NCI-H2107 treated with DMSO at 0.1 percent for 48 hours (cell line): ENCODE results near the gene SYNE2.
"Not testable (repeated sequence)": the region's sequence is repeated elsewhere in the genome, so short reads cannot be mapped to it uniquely, and the experiment has no call there.

Source experiments
- DNase-seq: peaks from one replicate; lab custom pipeline; 2025; ENCODE audit not compliant: unreplicated experiment; lab: John Stamatoyannopoulos, UW

The SYNE2 gene, protein sequence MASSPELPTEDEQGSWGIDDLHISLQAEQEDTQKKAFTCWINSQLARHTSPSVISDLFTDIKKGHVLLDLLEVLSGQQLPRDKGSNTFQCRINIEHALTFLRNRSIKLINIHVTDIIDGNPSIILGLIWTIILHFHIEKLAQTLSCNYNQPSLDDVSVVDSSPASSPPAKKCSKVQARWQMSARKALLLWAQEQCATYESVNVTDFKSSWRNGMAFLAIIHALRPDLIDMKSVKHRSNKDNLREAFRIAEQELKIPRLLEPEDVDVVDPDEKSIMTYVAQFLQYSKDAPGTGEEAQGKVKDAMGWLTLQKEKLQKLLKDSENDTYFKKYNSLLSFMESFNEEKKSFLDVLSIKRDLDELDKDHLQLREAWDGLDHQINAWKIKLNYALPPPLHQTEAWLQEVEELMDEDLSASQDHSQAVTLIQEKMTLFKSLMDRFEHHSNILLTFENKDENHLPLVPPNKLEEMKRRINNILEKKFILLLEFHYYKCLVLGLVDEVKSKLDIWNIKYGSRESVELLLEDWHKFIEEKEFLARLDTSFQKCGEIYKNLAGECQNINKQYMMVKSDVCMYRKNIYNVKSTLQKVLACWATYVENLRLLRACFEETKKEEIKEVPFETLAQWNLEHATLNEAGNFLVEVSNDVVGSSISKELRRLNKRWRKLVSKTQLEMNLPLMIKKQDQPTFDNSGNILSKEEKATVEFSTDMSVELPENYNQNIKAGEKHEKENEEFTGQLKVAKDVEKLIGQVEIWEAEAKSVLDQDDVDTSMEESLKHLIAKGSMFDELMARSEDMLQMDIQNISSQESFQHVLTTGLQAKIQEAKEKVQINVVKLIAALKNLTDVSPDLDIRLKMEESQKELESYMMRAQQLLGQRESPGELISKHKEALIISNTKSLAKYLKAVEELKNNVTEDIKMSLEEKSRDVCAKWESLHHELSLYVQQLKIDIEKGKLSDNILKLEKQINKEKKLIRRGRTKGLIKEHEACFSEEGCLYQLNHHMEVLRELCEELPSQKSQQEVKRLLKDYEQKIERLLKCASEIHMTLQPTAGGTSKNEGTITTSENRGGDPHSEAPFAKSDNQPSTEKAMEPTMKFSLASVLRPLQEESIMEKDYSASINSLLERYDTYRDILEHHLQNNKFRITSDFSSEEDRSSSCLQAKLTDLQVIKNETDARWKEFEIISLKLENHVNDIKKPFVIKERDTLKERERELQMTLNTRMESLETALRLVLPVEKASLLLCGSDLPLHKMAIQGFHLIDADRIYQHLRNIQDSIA (N-terminal part only)

DNA sequence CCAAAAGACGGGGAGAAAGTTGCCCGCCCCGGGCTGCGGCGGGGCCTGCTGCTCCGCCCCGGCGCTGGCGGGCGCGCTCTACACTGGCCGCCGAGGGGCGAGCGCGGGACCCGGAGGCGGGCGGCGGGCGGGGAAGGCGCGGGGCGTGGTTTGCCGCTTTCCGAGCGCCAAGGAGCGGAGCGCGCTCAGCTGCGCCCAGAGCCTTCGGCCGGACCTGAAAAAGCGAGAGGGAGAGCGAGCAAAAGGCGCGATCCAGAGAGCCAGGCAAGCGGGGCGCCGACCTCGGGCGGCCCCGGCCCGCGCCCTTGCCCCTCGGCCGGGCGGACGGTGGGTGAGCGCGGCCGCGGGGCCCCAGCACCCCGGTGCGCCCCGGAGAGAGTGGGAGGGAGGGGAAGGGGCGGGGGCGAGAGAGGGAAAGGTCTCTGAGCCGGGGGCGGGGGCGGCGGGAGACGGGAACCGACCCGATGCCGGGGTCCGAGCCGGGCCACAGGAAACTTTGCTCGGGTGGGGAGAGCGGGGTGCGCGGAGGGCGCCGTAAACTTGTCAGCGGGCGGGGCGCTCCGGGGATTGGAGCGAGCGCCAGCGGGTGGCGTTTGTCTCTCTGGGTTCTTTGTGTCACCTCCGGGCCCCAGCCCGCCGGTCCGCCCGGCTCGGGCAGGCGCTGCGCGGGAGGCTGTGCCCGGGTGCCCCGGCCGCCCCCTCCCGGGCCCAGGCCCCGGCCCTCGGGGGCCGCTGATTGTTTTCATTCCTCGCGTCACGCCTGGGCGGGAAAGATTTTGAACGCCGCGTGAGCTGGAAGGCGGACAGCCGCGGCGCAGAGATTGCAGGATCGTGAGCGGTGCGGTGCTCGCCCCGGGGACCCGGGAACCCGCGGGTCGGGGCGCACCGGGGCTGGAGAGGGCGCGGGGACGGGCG lies at the start of gene SYNE2:
Gene SYNE2 (plus strand): TSS at position 188 of the 915 bp plus-strand sequence. CDS start 56,145 bp downstream, outside the sequence.
- peak; percentile 81 for DNase-seq

DNA sequence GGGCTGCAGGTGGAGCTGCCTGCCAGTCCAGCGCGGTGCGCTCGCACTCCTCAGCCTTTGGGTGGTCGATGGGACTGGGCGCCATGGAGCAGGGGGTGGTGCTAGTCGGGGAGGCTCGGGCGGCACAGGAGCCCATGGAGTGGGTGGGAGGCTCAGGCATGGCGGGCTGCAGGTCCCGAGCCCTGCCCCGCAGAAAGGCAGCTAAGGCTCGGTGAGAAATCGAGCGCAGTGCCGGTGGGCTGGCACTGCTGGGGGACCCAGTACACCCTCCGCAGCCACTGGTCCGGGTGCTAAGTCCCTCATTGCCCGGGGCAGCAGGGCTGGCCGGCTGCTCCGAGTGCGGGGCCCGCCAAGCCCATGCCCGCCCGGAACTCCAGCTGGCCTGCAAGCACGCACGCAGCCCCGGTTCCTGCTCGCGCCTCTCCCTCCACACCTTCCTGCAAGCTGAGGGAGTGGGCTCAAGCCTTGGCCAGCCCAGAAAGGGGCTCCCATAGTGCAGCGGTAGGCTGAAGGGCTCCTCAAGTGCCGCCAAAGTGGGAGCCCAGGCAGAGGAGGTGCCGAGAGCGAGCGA lies 49.5 kb upstream of the SYNE2 start:
- DNase-seq = not testable (repeated sequence)

DNA sequence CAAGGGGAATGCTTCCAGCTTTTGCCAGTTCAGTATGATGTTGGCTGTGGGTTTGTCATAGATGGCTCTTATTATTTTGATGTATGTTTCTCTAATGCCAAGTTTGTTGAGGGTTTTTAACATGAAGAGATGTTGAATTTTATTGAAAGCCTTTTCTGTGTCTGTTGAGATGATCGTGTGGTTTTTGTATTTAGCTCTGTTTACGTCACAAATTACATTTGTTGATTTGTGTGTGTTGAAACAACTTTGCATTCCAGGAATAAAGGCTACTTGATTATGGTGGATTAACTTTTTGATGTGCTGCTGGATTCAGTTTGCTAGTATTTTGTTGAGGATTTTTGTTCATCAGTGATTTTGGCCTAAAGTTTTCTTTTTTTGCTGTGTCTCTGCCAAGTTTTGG lies 46.7 kb upstream of the SYNE2 start:
- DNase-seq = not testable (repeated sequence)

- DNase-seq = not testable (repeated sequence)
Measured at GRCh38 chr14:63811692-63812091, 41.1 kb upstream of the SYNE2 start.

DNA sequence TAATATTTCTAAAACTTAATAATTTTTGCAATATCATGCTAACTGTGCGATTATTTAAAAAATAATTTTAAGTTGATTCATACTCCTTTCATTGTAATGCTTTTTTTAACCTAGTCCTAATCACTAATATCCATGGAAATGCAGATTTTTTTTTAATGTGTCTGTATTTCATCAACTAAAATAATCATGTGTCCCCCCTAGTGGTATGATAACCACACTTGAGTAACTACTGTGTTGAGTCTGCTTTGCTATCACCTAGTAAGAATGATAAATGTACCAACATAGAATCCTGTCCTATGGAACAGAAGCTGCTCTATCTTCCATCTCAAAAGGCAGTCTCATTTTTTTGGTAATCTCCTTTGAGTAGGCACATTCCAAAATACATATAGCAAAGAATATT lies 19.1 kb upstream of the SYNE2 start:
- DNase-seq = no peak

DNA sequence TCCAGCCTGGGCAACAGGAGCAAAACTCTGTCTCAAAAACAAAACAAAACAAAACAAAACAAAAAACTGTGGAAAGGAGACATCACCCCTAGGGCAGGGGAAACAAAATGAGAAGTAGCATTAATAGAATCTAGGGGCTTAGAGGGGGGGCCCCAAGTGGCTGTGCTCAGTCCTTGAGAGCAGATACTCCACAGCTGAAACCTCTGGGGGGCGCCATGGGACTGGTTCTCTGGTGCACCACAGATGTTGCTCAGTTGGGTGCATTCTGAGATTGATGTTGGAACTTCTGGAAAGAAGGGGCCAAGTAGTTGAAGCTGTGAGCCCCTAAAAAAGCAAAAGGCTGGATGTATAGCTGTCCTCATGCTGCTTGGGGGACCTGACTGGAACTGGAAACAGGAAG lies 11.8 kb upstream of the SYNE2 start:
- DNase-seq = no peak

DNA sequence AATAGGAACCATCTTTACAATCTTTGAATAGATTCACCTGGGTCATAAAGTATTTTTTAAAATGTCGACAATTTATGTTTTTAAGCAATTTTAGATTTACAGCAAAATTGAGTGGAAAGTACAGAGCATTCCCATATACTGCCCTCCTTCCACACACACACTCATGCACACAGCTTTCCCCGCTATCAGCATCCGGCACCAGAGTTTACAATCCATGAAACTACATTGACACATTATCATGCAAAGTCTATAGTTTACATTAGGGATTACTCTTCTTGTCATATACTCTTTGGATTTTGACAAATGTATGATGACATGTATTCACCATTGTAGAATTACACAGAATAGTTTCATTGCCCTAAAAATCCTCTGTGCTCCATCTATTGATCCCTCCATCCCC lies 9.0 kb upstream of the SYNE2 start:
- DNase-seq = no peak

DNA sequence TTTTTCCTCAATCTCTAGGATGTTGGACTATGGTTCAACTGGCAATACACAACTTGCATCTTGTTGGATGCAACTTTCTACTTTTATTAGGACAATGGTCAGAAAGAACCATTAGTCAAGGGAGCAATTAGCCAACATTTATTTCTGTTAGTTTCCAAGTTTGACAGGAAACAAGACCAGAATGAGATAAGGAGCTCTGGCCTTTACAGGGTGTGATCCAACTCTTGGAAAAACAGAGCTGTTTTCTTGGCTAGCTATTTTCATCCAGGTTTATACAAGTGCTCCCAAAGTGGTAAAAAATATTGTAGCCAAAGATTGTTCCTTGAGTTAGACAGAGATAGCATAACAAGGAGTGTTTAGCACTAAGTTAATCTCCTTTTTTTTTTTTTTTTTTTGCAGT lies 3.9 kb upstream of the SYNE2 start:
- DNase-seq = no peak

GRCh38 chr14:63852271-63852816 lies 460 bp upstream of the SYNE2 start:
- DNase-seq = peak; percentile 81

GRCh38 chr14:63853831-63854293 lies 1.1 kb downstream of the SYNE2 start:
- peak; percentile 78 for DNase-seq

DNA sequence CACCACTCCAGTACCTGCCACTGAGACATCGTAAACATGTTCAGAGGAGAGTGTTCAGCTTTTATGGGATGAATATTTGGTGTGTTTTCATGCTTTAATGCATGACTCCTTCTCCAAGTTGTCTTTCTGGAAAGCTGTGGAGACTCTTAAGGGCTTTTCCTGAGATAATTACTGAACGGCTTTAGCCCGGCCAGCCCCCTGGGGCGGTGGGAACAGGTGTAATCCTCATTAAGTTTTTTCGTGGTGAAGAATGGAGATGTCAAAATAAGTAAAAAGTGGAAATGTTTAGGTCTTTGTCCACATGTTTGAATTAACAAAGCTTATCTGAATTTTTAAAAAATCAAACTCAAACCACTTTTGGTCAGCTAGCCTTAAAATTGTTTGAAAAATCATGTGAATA lies 1.5 kb downstream of the SYNE2 start:
- DNase-seq = peak; percentile 78

- peak; percentile 30 for DNase-seq
Measured at GRCh38 chr14:63855281-63855680, 2.5 kb downstream of the SYNE2 start.

GRCh38 chr14:63857466-63858030 lies 4.7 kb downstream of the SYNE2 start:
- DNase-seq = peak; percentile 29

- DNase-seq = no peak
Measured at GRCh38 chr14:63860146-63860545, 7.3 kb downstream of the SYNE2 start.

DNA sequence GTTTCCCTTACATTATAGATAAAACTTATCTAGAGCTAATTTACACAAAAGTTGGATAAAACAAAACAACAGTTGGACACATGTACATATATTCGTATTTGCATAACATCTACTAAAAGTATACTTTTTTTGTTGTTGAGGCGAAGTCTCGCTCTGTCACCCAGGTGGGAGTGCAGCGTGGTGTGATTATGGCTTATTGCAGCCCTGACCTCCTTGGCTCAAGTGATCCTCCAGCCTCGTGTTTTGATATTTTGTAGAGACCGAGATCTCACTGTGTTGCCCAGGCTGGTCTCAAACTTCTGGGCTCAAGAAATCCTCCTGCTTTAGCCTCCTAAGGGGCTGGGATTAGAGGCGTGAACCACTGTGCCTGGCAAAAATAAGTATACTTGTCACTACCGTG lies 9.4 kb downstream of the SYNE2 start:
- no peak for DNase-seq

- no peak for DNase-seq
Measured at GRCh38 chr14:63863004-63863403, 10.2 kb downstream of the SYNE2 start.

DNA sequence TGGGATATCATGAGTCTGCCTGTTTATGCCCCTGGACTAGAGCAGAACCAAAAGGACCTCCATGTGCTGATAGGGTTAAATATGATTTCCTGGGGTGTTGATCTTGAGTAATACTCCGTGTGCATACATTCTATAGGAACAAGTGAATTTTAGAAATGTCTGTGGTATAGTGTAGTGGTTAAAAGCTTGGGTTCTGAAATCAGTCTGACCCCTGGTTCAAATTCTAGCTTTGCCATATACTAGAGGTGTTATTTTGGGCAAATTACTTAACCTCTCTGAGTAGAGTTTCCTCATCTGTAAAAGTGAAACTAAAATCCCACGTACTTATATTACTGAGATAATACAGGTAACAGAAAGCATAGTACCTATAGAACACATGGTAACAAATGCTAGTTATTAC lies 12.0 kb downstream of the SYNE2 start:
- DNase-seq = not testable (repeated sequence)

DNA sequence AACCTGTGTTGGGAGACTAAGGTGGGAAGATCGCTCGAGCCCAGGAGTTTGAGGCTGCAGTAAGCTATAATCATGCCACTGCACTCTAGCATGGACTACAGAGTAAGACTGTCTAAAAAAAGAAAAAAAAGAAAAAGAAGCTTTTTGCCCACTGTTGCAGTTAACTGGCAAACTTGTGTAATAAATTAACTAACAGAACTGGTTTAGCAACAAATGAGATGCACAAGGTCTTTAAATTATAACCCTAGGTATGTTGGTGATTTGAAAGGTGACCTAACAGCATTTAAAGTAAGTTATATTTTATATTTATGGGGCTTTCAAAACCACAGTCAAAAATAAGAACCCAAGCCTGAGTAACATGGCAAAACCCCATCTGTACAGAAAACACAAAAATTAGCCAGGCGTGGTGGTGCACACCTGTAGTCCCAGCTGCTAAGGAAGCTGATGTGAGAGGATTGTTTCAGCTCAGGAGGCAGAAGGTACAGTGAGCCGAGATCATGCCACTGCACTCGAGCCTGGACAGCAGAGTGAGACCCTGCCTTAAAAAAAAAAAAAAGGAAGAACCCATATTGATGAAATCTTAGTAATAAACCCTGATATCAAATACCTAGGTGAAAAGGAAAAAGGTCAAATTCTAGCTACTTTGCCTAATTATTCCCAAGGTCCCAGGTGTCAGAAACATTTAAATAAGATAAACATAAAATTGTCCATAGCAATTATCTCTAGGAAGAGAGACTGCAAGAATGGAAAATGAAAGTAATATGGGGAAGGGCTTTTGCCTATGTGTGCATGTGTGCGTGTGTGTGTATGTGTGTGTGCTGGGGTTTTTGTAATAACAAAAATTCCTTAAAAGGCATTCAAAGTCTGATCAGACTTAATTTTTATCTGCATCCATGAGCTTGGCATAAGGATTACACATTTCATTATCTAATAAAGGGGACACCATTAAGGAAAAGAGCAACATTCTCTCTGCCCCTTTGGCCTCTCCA lies 15.4 kb downstream of the SYNE2 start:
- DNase-seq = peak; percentile 20
